ENCODE data around the gene MTIF3.
A peak's percentile ranks its signal among the peaks of the same experiment; 100 is the strongest.

- TF ChIP-seq CTCF (IDR thresholded peaks at IDR 0.05) (no peak), POLR2A (IDR thresholded peaks at IDR 0.05) (no peak), POLR2AphosphoS5 (IDR thresholded peaks at IDR 0.05) (peak; percentile 55 to 90 (median 85)), EP300 (IDR thresholded peaks at IDR 0.05; ENCODE audit: low read depth) (no peak)
Measured at GRCh38 chr13:27450921-27451471, 632 bp upstream of the MTIF3 start.
